H1 (cell line): Measurements from ENCODE around the gene NFX1.

Experiments used
- CTCF ChIP-seq, 3 experiments: IDR thresholded peaks; 1 replicate in 2 of 3; 2 replicates in 1 of 3; pipeline versions ENCODE4 v1.5.1 to v1.6.1; 2011; ENCODE audit warnings: low read length in 3 of 3, mild to moderate bottlenecking in 3 of 3, inconsistent platforms in 2 of 3, low read depth in 1 of 3, moderate library complexity in 1 of 3; ENCODE audit not compliant: insufficient read depth in 1 of 3; ENCODE audit errors: control extremely low read depth in 1 of 3
- EP300 ChIP-seq, 2 experiments: IDR thresholded peaks; 1 replicate in 1 of 2; 2 replicates in 1 of 2; pipeline ENCODE4 v1.6.1; 2011 to 2012; ENCODE audit warnings: low read depth in 2 of 2, low read length in 2 of 2, mild to moderate bottlenecking in 2 of 2, borderline replicate concordance in 1 of 2, inconsistent platforms in 1 of 2, moderate library complexity in 1 of 2
- POLR2AphosphoS5 ChIP-seq: IDR thresholded peaks from 2 replicates; pipeline ENCODE4 v1.6.1; 2011; ENCODE audit warnings: low read depth, low read length
- TCF12 ChIP-seq: IDR thresholded peaks from 2 replicates; pipeline ENCODE4 v1.6.1; 2011; ENCODE audit warnings: low read depth, mild to moderate bottlenecking, low read length

GRCh38 chr9:33290247-33291030 is at the start of gene NFX1:
- TF ChIP-seq CTCF (IDR thresholded peaks at IDR 0.05; ENCODE audit: control extremely low read depth in 1 of 3, insufficient read depth in 1 of 3, low read depth in 1 of 3, low read length in 3 of 3) (no peak), POLR2AphosphoS5 (peak; percentile 98), EP300 (IDR thresholded peaks at IDR 0.05; ENCODE audit: borderline replicate concordance in 1 of 2, low read depth in 2 of 2, low read length in 2 of 2) (no peak), TCF12 (no peak)
